Measurements from ENCODE around the gene EPB41L2. TPM values are rescaled to one million over a fixed set of nuclear protein-coding genes. Genes with fewer than 3 reads are reported as not detected.
A peak's percentile ranks its signal among the peaks of the same experiment; 100 is the strongest.
"Not testable (repeated sequence)": the region's sequence is repeated elsewhere in the genome, so short reads cannot be mapped to it uniquely, and the experiment has no call there.

Gene EPB41L2
- total RNA-seq, 2 donors from 2014 or later = 30.5 to 31.0 TPM

DNA sequence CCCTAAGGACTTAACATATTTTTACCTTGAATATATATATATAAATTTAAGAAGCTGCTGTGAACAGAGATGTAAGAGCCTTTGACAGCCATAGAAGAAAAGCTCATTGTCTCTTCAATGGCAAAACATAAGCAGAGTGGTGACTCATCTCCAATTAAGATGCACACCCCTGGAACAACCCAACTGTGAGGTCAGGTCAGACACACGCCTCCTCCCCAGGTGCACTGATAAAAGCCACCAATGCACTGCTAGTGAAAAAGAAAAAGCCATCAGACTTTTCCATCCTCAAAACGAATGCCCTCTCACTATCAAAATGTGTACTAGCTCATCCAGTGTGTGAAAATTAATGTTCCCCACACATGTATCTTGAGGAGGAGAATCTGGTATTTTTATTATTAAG, 135.7 kb downstream of the EPB41L2 start:
- DNase-seq (ENCODE audit: low spot score) (no peak), ATAC-seq (no peak)
- H3K27ac Mint-ChIP-seq = no peak overlapping the region
- no peaks in the 10 kb centered on the region for H3K9me3 Mint-ChIP-seq
- no peak overlapping the region for H3K4me3 Mint-ChIP-seq
- no peaks in the 10 kb centered on the region for H3K4me1 Mint-ChIP-seq (ENCODE audit: low read depth in 2 of 2)
- no peaks in the 10 kb centered on the region for H3K36me3 Mint-ChIP-seq
- no peaks in the 10 kb centered on the region for H3K27me3 Mint-ChIP-seq

DNA sequence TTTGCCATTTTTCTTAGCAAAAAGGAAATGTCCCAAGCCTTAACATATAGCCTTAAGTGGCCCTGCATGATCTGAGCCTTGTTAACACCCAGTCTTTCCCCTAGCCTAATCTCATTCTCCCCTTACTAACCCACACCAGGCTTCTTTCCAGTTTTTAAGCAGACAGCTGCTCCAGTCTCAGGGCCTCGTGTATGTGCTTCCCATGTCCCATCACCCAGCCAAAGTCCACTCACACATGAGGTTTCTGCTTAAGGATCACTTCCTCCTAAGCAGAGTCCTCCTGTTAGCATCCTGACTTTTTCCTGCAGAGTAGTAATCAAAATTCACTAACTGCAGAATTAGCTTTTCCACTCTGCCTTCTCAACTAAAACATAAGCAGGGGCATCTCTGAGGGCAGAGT, 139.7 kb downstream of the EPB41L2 start:
- H3K4me1 Mint-ChIP-seq (ENCODE audit: low read depth in 2 of 2) = no peaks in the 10 kb centered on the region
- H3K9me3 Mint-ChIP-seq = no peaks in the 10 kb centered on the region
- no peak overlapping the region for H3K27ac Mint-ChIP-seq
- H3K4me3 Mint-ChIP-seq = no peak overlapping the region
- DNase-seq (ENCODE audit: low spot score) (no peak), ATAC-seq (no peak)
- no peaks in the 10 kb centered on the region for H3K27me3 Mint-ChIP-seq
- H3K36me3 Mint-ChIP-seq = no peaks in the 10 kb centered on the region

DNA sequence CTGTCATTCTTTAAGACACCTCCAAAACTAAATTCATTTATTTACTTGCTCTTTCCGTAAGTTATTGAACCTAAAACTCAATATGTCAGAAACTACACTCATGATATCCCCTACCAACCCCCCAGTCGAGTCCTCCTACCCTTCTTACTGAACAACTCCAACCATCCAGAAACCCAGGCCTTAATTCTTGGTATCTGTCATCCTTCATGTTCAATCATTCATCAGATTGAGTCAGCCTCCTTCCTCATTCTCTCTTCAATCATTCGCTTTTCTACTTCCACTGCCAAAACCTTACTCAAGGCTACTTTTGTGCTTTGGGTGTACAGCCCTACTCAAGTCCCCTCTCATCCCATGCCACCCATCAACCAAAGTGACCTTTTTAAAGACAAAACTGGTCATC, 140.1 kb downstream of the EPB41L2 start:
- Mint-ChIP-seq H3K27me3 (no peaks in the 10 kb centered on the region), H3K36me3 (no peaks in the 10 kb centered on the region), H3K4me3 (no peak overlapping the region), H3K9me3 (no peaks in the 10 kb centered on the region), H3K27ac (no peak overlapping the region), H3K4me1 (ENCODE audit: low read depth in 2 of 2) (no peaks in the 10 kb centered on the region)
- no peak for ATAC-seq
- no peak for DNase-seq (ENCODE audit: low spot score)

DNA sequence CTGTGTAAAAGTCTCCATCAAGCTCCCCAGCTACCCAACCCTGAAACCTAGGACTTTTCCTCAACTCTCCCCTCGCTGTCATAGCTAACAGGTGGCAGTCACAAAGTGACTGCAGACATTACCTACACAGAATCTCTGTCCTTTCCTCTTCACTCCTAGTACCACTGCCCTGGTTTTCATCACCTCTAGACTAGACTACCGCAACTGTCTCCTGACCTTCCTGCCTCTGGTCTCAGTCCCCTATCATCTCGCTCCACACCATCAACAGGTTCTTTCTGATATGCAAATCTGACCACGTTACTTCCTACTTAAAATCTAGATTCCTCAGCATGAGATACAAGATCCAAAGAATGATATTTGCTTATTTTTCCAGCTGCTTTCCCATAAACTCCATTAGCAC, 142.1 kb downstream of the EPB41L2 start:
- no peaks in the 10 kb centered on the region for H3K4me1 Mint-ChIP-seq (ENCODE audit: low read depth in 2 of 2)
- ATAC-seq = no peak
- no peak overlapping the region for H3K4me3 Mint-ChIP-seq
- no peaks in the 10 kb centered on the region for H3K36me3 Mint-ChIP-seq
- no peaks in the 10 kb centered on the region for H3K27me3 Mint-ChIP-seq
- H3K27ac Mint-ChIP-seq = no peak overlapping the region
- no peaks in the 10 kb centered on the region for H3K9me3 Mint-ChIP-seq
- no peak for DNase-seq (ENCODE audit: low spot score)

DNA sequence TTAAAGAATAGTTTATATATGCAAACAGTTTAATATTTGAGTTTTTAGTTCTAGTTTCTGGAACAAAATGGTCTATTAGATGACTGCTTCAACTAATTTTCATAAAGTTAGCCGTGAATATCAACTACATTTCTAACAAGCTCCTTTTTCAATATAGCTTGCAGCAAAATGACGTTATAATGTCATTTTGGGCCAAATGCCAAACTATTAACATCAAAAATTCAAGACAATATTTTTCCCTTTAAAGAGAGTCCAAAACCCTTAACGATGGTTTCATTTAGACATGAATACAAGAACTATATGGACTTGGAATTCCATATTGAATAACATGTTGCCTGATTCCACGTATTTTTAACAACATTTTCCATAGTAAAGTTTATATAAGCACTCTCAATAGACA, 144.9 kb downstream of the EPB41L2 start:
- ATAC-seq = no peak
- H3K36me3 Mint-ChIP-seq = no peaks in the 10 kb centered on the region

DNA sequence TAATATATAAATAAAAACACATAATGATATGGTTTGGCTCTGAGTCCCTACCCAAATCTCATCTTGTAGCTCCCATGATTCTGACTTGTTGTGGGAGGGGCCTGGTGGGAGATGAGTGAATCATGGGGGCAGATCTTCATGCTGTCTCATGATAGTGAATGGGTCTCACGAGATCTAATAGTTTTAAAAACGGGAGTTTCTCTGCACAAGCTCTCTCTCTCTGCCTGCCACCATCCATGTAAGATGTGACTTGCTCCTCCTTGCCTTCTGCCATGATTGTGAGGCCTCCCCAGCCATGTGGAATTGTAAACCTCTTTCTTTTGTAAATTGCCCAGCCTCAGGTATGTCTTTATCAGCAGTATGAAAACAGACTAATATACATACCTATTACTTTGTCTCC, 147.4 kb downstream of the EPB41L2 start:
- H3K4me3 Mint-ChIP-seq; ATAC-seq; DNase-seq (ENCODE audit: low spot score); H3K36me3 Mint-ChIP-seq; H3K27ac Mint-ChIP-seq; H3K9me3 Mint-ChIP-seq; H3K27me3 Mint-ChIP-seq; H3K4me1 Mint-ChIP-seq (ENCODE audit: low read depth in 2 of 2): not testable (repeated sequence)

More for the DNA sequence above, 144.9 kb downstream of the EPB41L2 start:
- H3K4me1 Mint-ChIP-seq (ENCODE audit: low read depth in 2 of 2) = peaks cover 3% of the 10 kb centered on the region in 2 donors
- no peak overlapping the region for H3K4me3 Mint-ChIP-seq
- no peaks in the 10 kb centered on the region for H3K27me3 Mint-ChIP-seq
- no peak for DNase-seq (ENCODE audit: low spot score)
- H3K27ac Mint-ChIP-seq = no peak overlapping the region
- no peaks in the 10 kb centered on the region for H3K9me3 Mint-ChIP-seq

DNA sequence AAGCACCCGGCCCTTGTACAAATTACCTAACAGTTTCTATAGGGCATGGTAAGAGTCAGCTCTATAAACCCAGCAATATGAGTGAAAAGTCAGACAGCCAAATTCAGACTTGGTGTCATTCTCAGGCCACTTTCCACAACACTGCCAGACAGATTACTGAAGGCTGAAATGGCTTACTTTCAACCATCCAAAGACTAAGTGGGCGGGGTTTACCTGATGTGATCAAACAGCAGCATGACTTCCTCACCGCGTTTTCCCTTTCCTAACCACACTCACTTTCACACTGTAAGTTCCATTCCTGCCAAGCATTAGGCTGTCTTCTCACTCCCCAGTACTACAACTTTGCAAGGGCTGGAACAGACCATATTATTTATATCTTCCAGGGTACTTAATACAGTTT, 149.9 kb downstream of the EPB41L2 start:
- H3K4me1 Mint-ChIP-seq (ENCODE audit: low read depth in 2 of 2) = peaks cover 3 to 7% of the 10 kb centered on the region in 2 donors
- no peak overlapping the region for H3K27ac Mint-ChIP-seq
- DNase-seq (ENCODE audit: low spot score) = no peak
- H3K27me3 Mint-ChIP-seq = peaks cover 4 to 12% of the 10 kb centered on the region in 2 donors
- H3K4me3 Mint-ChIP-seq = no peak overlapping the region
- no peaks in the 10 kb centered on the region for H3K36me3 Mint-ChIP-seq
- no peak for ATAC-seq
- peaks cover 3% of the 10 kb centered on the region for H3K9me3 Mint-ChIP-seq

DNA sequence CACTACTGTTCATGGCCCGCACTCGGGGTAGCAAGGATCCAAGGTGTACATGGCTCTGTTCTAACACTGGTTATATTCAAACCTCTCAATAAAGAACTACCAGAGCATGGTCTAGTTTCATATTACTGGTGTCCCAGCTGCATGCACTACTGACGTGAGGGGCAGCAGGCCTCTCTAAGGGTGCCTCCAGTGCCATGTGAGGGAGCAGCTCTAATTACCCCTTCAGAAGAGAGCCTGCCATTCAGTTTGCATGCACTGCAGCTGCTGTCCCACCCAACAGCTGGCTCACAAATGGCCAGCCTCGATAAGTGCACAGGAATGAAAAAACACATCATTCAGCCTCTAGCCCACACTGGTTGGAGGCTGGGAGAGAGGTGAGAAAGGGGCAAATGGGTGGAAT, 150.6 kb downstream of the EPB41L2 start:
- H3K36me3 Mint-ChIP-seq = no peaks in the 10 kb centered on the region
- DNase-seq (ENCODE audit: low spot score) (no peak), ATAC-seq (no peak)
- no peak overlapping the region for H3K27ac Mint-ChIP-seq
- H3K4me1 Mint-ChIP-seq (ENCODE audit: low read depth in 2 of 2) = peaks cover 3 to 7% of the 10 kb centered on the region in 2 donors
- H3K9me3 Mint-ChIP-seq = peaks cover 3% of the 10 kb centered on the region
- peaks cover 4 to 12% of the 10 kb centered on the region in 2 donors for H3K27me3 Mint-ChIP-seq
- H3K4me3 Mint-ChIP-seq = no peak overlapping the region

DNA sequence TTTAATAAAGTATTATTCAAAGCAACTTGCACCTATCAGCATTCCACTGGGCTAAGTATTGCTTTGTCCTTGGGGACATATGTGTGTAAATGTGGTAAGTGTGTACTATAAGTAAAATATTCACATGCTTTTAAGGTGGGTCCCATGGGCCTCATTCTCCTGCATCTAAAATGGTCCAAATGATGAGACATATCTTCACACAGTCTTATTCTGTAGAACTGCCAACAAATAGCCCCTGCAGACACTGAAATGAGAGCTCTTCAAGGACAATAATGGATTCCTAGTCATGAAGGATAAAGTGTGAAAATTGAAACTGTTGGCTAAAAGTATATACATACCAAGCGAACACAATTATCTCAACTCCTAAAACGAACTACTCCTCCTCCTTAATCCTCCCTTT, 154.1 kb downstream of the EPB41L2 start:
- Mint-ChIP-seq H3K4me3 (no peak overlapping the region), H3K36me3 (no peaks in the 10 kb centered on the region), H3K9me3 (peaks cover 3% of the 10 kb centered on the region), H3K27me3 (peaks cover 4 to 12% of the 10 kb centered on the region in 2 donors), H3K27ac (no peak overlapping the region), H3K4me1 (ENCODE audit: low read depth in 2 of 2) (peaks cover 3 to 7% of the 10 kb centered on the region in 2 donors)
- ATAC-seq (no peak), DNase-seq (ENCODE audit: low spot score) (no peak)

DNA sequence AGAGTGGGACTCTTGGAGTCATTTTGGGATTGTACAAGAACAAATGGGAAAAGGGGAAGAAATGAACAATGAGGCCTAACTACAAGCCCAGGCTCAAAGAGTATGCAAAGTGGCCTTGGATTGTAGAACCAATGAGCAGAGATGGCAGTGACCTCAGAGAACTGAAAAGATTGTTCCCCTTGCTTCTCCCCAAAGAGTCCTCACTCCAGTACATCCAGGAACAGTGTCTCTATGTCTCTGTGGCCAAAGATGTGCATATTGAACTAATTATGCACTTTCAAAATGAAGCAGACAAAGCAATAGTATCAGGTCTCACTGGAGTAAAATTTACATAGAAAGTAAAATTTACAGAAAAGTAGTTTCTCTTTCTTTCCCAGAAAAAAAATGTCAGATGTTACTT, 154.9 kb downstream of the EPB41L2 start:
- Mint-ChIP-seq H3K9me3 (peaks cover 3% of the 10 kb centered on the region), H3K27me3 (peaks cover 4 to 12% of the 10 kb centered on the region in 2 donors), H3K36me3 (no peaks in the 10 kb centered on the region), H3K27ac (no peak overlapping the region), H3K4me1 (ENCODE audit: low read depth in 2 of 2) (peaks cover under 1 to 4% of the 10 kb centered on the region in 2 donors), H3K4me3 (no peak overlapping the region)
- DNase-seq (ENCODE audit: low spot score) (no peak), ATAC-seq (no peak)

DNA sequence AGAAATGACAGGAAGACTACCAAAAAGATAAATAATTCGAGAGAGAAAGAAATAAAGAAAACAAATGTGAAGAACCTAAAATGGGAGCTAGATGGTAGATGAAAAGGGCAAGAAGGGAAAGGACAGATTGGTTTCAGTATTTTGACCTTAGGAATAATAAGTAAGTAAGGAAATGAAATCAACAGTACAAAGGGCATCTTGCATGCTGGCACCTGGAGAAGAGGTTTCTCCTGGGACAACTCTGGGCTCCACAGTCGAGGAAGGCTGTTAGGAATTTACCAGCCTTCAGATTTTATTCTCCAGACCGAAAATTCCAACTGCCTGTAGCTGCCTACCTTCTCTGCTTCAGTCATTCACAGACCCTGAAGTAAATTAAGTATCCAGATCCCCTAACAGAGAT, 155.4 kb downstream of the EPB41L2 start:
- peaks cover 4 to 12% of the 10 kb centered on the region in 2 donors for H3K27me3 Mint-ChIP-seq
- no peak for ATAC-seq

DNA sequence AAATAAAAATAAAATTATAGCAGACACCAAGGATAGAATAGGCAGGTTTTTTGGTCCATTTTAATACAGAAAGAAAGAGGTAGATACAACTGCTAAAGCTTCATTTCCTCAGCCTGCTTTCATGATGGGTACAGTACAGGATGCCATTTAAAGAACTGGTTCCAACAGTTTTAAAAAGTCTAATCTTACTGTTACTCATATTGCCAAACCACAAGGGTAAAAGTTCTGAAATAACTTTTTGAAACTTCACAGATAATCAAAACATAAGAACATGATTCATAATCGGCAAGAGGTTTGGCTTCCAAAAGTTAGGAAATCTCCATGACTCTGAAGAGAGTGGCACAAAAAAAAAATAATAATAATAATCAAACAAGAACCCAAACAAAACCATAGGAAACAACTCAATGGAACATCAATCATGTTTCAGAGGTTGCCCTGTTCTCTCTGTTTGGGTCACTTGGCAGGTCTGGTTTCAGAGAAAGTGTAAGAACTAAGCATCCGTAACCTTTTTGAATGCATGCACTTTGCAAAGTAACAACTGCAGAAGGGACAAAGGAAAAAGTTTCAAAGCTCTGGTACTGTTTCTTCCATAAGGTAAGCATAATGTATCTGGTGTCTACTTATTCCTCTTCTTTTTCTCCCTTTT, 156.2 kb downstream of the EPB41L2 start:
- Mint-ChIP-seq H3K27ac (no peak overlapping the region), H3K4me1 (ENCODE audit: low read depth in 2 of 2) (no peaks in the 10 kb centered on the region)
- ATAC-seq = peak in 1 of 2 donors; percentile 53

More for the DNA sequence above, 155.4 kb downstream of the EPB41L2 start:
- H3K27ac Mint-ChIP-seq = no peak overlapping the region
- no peak overlapping the region for H3K4me3 Mint-ChIP-seq
- H3K9me3 Mint-ChIP-seq = peaks cover 3% of the 10 kb centered on the region
- no peak for DNase-seq (ENCODE audit: low spot score)
- H3K4me1 Mint-ChIP-seq (ENCODE audit: low read depth in 2 of 2) = no peaks in the 10 kb centered on the region
- H3K36me3 Mint-ChIP-seq = no peaks in the 10 kb centered on the region

DNA sequence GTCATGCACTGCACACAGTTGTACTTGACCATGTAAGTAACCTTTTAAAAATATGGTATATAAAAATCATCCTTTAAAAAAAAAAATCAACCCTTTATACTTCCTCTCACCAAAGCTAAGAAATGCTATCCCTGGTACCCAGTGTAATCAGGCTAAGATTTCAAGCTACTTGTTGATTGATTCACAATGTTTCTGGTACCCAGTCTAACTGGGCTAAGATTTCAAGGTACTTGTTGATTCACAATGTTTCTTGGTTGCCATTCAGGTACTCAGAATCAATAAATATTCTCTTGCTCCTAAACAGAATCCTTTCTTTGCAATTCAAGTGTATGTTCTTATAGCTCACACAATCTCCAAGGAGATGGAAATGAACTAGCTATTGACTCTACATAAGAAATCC, 159.4 kb downstream of the EPB41L2 start:
- DNase-seq (ENCODE audit: low spot score) (no peak), ATAC-seq (no peak)
- Mint-ChIP-seq H3K27me3 (no peaks in the 10 kb centered on the region), H3K27ac (no peak overlapping the region), H3K36me3 (no peaks in the 10 kb centered on the region), H3K4me3 (no peak overlapping the region), H3K4me1 (ENCODE audit: low read depth in 2 of 2) (no peaks in the 10 kb centered on the region), H3K9me3 (no peaks in the 10 kb centered on the region)

More for the DNA sequence above, 156.2 kb downstream of the EPB41L2 start:
- Mint-ChIP-seq H3K9me3 (peaks cover 3% of the 10 kb centered on the region), H3K36me3 (no peaks in the 10 kb centered on the region), H3K4me3 (no peak overlapping the region), H3K27me3 (peaks cover 2 to 12% of the 10 kb centered on the region in 2 donors)
- no peak for DNase-seq (ENCODE audit: low spot score)

DNA sequence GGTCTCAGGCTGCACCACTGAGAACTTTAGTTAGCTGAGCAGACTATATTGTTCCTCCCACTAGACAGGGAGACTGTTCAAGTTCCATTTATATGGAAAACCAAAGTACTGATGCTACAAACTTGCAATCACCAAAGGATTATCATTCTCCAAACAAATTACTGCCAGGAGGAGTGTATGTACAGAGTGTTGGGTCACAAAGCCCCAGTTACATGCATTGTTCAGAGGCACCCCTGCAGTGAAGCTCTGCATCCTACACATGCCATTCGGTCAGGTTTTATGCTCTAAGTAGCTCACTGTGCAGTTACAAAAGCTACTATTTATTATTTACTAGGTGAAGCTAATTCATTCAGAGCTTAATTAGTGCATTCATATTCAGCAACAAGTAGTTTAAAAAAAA, 160.0 kb downstream of the EPB41L2 start:
- Mint-ChIP-seq H3K27ac (no peak overlapping the region), H3K4me1 (ENCODE audit: low read depth in 2 of 2) (no peaks in the 10 kb centered on the region), H3K27me3 (no peaks in the 10 kb centered on the region), H3K9me3 (no peaks in the 10 kb centered on the region), H3K4me3 (no peak overlapping the region), H3K36me3 (no peaks in the 10 kb centered on the region)
- ATAC-seq (no peak), DNase-seq (ENCODE audit: low spot score) (no peak)

DNA sequence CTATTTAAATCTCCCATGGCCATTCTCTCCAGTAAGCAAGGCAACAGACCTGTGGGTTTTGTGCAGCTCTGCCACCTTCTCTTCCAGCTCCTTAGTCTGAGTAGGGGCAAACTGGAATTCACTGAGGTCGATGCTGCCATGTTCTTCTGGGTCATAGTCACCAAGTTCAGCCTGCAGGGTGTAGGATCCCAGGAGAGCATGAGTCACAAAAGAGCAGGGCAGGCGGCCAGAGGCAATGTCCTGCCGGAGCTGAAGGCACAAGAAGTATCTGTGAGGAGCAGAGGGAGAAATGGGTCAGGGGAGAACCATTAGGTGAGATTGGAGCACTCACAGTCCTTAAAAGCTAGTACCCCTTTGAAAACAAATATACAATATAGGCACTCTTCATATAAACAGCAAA, 162.1 kb downstream of the EPB41L2 start:
- Mint-ChIP-seq H3K36me3 (no peaks in the 10 kb centered on the region), H3K4me1 (ENCODE audit: low read depth in 2 of 2) (no peaks in the 10 kb centered on the region), H3K4me3 (no peak overlapping the region), H3K27ac (no peak overlapping the region), H3K9me3 (no peaks in the 10 kb centered on the region), H3K27me3 (no peaks in the 10 kb centered on the region)
- DNase-seq (ENCODE audit: low spot score) = no peak
- no peak for ATAC-seq
